HG02943 (cell line): ENCODE data around the gene TMEM170B.

Experiments
- ATAC-seq: cut with Tn5 transposase; IDR thresholded peaks from one replicate; pipeline ENCODE4 v1.9.1; 2021; ENCODE audit warnings: mild to moderate bottlenecking, low read depth, moderate library complexity; ENCODE audit not compliant: unreplicated experiment

Gene TMEM170B

GRCh38 chr6:11580686-11581405, 43.3 kb downstream of the TMEM170B start:
- ATAC-seq: no peak

- no peak for ATAC-seq
These were observed 46.7 kb downstream of the TMEM170B start for GRCh38 chr6:11584244-11584643.

GRCh38 chr6:11585426-11586016, 48.0 kb downstream of the TMEM170B start:
- no peak for ATAC-seq

GRCh38 chr6:11586117-11586516, 48.6 kb downstream of the TMEM170B start:
- no peak for ATAC-seq

GRCh38 chr6:11586536-11586935, 49.0 kb downstream of the TMEM170B start:
- ATAC-seq: no peak

GRCh38 chr6:11589261-11589660, 51.7 kb downstream of the TMEM170B start:
- ATAC-seq: no peak

GRCh38 chr6:11592294-11592906, 54.9 kb downstream of the TMEM170B start:
- no peak for ATAC-seq

- no peak for ATAC-seq
These were observed 55.5 kb downstream of the TMEM170B start for GRCh38 chr6:11593096-11593495.

GRCh38 chr6:11595903-11596302, 58.4 kb downstream of the TMEM170B start:
- ATAC-seq: no peak

- no peak for ATAC-seq
These were observed 59.2 kb downstream of the TMEM170B start for GRCh38 chr6:11596640-11597237.

- ATAC-seq: no peak
These were observed 61.1 kb downstream of the TMEM170B start for GRCh38 chr6:11598687-11599086.

- ATAC-seq: no peak
These were observed 62.7 kb downstream of the TMEM170B start for GRCh38 chr6:11600251-11600650.

GRCh38 chr6:11601776-11602605, 64.4 kb downstream of the TMEM170B start:
- no peak for ATAC-seq

GRCh38 chr6:11604215-11604614, 66.7 kb downstream of the TMEM170B start:
- no peak for ATAC-seq

GRCh38 chr6:11604836-11605506, 67.4 kb downstream of the TMEM170B start:
- no peak for ATAC-seq

- ATAC-seq: no peak
These were observed 68.0 kb downstream of the TMEM170B start for GRCh38 chr6:11605507-11605905.

GRCh38 chr6:11606332-11606731, 68.8 kb downstream of the TMEM170B start:
- ATAC-seq: no peak

GRCh38 chr6:11607383-11607782, 69.8 kb downstream of the TMEM170B start:
- no peak for ATAC-seq

- ATAC-seq: no peak
These were observed 71.2 kb downstream of the TMEM170B start for GRCh38 chr6:11608600-11609323.
